Nephron progenitor cell (in vitro differentiated cells): ENCODE measurements around the gene DYNC2I2.
"Not testable (repeated sequence)": the region's sequence is repeated elsewhere in the genome, so short reads cannot be mapped to it uniquely, and the experiment has no call there.

Experiments
- DNase-seq: peaks from one replicate; pipeline ENCODE4 v3.0.0; 2021
- H3K27ac Mint-ChIP-seq: 2 replicates; pipeline ENCODE4 v1.8.0; 2021; ENCODE audit warnings: mild to moderate bottlenecking, moderate library complexity, mixed read lengths
- H3K27me3 Mint-ChIP-seq: 2 replicates; pipeline ENCODE4 v1.8.0; 2021; ENCODE audit warnings: mild to moderate bottlenecking, low read depth, mixed read lengths; ENCODE audit not compliant: poor library complexity
- H3K36me3 Mint-ChIP-seq: 2 replicates; pipeline ENCODE4 v1.8.0; 2021; ENCODE audit warnings: low read depth, mixed read lengths
- H3K4me1 Mint-ChIP-seq: 2 replicates; pipeline ENCODE4 v1.8.0; 2021; ENCODE audit warnings: mixed read lengths
- H3K4me3 Mint-ChIP-seq: 2 replicates; pipeline ENCODE4 v1.8.0; 2021; ENCODE audit warnings: mild to moderate bottlenecking, moderate library complexity, mixed read lengths
- H3K9me3 Mint-ChIP-seq: 2 replicates; pipeline ENCODE4 v1.8.0; 2021; ENCODE audit warnings: mild to moderate bottlenecking, moderate library complexity, mixed read lengths
- TF ChIP-seq, protein P1 (sequence below): fragments of 200-600 bp; sonication (generic); IDR thresholded peaks from 2 replicates; pipeline ENCODE4 v1.5.0; 2021; ENCODE audit warnings: antibody characterized with exemption

The DYNC2I2 gene

DNA sequence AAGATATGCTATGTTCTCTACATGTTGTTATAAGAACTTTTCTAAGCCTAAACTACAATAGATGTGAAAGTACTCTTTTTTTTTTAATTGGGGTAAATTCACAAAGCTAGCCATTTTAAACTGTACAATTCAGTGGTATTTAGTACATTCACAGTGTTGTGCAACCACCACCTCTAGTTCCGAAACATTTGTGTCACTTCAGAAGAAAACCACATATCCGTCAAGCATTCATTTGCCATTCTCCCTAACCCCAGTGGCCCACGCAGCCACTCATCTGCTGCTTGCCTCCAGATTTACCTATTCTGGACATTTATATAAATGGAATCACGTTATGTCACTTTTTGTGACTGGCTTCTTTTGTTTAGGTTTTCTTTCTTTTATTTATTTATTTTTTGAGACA, 61.2 kb downstream of the DYNC2I2 start:
- Mint-ChIP-seq H3K36me3 (peaks cover 81% of the 10 kb centered on the region), H3K27ac (no peak overlapping the region), H3K4me3 (no peak overlapping the region), H3K4me1 (no peaks in the 10 kb centered on the region), H3K27me3 (no peaks in the 10 kb centered on the region), H3K9me3 (no peaks in the 10 kb centered on the region)
- TF ChIP-seq, protein P1, sequence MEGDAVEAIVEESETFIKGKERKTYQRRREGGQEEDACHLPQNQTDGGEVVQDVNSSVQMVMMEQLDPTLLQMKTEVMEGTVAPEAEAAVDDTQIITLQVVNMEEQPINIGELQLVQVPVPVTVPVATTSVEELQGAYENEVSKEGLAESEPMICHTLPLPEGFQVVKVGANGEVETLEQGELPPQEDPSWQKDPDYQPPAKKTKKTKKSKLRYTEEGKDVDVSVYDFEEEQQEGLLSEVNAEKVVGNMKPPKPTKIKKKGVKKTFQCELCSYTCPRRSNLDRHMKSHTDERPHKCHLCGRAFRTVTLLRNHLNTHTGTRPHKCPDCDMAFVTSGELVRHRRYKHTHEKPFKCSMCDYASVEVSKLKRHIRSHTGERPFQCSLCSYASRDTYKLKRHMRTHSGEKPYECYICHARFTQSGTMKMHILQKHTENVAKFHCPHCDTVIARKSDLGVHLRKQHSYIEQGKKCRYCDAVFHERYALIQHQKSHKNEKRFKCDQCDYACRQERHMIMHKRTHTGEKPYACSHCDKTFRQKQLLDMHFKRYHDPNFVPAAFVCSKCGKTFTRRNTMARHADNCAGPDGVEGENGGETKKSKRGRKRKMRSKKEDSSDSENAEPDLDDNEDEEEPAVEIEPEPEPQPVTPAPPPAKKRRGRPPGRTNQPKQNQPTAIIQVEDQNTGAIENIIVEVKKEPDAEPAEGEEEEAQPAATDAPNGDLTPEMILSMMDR = no peak
- DNase-seq = no peak

DNA sequence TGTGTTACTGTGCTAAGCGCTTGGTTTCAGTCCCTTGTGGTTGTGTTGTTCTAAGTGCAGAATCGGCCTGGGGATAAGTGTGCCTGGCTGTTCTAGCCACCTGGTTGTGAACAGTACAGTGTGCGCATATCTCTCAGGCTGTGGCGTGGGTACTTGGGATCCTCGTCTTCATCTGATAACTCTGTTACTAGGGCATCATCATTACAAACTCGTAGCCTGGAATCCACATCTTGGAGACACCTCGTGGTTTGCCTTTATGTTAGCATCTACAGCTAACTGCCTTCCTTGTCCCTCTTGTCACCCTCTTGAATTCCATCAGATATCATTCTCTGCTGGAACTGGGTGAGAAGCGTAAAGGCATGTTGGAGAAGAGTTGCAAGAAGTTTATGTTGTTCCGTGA, 62.8 kb downstream of the DYNC2I2 start:
- TF ChIP-seq, protein P1 = no peak
- H3K27ac Mint-ChIP-seq = peak overlapping the region; percentile 88
- H3K4me3 Mint-ChIP-seq = no peak overlapping the region
- H3K27me3 Mint-ChIP-seq = no peaks in the 10 kb centered on the region
- H3K9me3 Mint-ChIP-seq = no peaks in the 10 kb centered on the region
- no peaks in the 10 kb centered on the region for H3K4me1 Mint-ChIP-seq
- DNase-seq = no peak
- H3K36me3 Mint-ChIP-seq = peaks cover 76% of the 10 kb centered on the region

DNA sequence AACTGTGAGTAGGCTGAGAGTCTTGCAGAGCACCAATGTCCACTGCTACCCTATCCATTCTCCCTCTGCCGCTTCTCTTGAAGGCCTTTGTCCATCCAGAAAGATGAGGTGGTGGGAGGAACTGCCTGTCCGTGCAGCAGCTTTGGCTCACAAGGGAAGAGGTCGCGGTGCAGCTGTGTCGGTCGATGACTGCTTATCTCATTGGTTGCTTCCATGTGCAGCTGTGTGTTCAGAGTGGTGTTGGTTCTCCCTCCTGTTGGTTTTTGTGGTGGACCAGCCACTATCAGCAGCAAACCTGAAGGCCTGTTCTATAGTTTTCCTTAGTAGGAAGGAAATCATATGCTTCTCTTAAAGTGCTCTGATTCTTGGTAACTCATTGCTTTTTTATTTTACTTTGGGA, 63.6 kb downstream of the DYNC2I2 start:
- Mint-ChIP-seq H3K4me1 (no peaks in the 10 kb centered on the region), H3K27ac (peak overlapping the region; percentile 89), H3K36me3 (peaks cover 75% of the 10 kb centered on the region), H3K4me3 (no peak overlapping the region), H3K9me3 (no peaks in the 10 kb centered on the region), H3K27me3 (no peaks in the 10 kb centered on the region)
- no peak for DNase-seq
- TF ChIP-seq, protein P1 = no peak

DNA sequence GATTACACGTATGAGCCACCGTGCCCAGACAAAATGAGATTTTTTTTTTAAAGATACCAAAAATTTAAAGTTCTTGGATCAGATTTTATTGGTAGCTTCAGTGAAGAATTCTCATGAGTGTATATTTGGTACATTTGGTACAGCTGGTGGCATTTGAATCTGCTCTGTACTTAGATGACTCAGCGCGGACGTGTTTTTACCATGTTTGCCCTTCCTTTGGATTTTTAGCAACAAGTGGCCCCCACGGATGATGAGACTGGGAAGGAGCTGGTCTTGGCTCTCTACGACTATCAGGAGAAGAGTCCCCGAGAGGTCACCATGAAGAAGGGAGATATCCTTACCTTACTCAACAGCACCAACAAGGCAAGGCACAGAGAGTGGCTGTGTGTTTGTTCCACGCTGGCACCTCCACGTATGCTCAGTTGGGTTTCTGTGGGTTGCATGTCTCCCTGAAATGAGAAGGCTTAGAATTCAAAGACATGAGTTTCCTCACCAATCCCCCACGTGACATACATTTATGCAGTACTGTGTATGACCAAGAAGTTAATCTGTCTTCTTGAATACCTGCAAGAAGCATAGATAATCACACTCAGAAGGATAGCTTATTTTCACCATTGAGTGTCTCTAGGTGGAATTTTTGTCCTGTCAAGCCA, 67.9 kb downstream of the DYNC2I2 start:
- Mint-ChIP-seq H3K9me3 (no peaks in the 10 kb centered on the region), H3K27ac (no peak overlapping the region), H3K4me1 (no peaks in the 10 kb centered on the region), H3K36me3 (peaks cover 80% of the 10 kb centered on the region), H3K4me3 (no peak overlapping the region), H3K27me3 (no peaks in the 10 kb centered on the region)
- TF ChIP-seq, protein P1 = no peak
- no peak for DNase-seq

DNA sequence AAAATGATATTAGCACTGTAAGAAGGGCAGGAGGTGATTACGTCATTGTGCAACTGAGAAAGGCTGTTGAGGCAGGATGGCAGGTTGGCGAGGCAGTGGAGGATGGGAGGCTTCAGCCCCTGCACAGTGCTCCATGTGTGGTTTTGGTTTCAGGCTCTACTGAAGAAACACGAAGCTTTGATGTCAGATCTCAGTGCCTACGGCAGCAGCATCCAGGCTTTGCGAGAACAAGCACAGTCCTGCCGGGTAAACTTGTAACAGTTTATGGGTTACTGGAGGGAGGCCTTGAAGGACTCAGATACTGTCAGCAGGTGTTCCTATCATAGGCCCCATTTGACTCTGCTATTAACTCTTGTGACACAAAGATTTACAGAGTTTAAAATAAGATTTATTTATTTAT, 69.2 kb downstream of the DYNC2I2 start:
- TF ChIP-seq, protein P1 = no peak
- Mint-ChIP-seq H3K27ac (peak overlapping the region; percentile 57), H3K36me3 (peaks cover 79% of the 10 kb centered on the region), H3K27me3 (no peaks in the 10 kb centered on the region), H3K9me3 (no peaks in the 10 kb centered on the region), H3K4me1 (no peaks in the 10 kb centered on the region), H3K4me3 (no peak overlapping the region)
- DNase-seq = no peak

DNA sequence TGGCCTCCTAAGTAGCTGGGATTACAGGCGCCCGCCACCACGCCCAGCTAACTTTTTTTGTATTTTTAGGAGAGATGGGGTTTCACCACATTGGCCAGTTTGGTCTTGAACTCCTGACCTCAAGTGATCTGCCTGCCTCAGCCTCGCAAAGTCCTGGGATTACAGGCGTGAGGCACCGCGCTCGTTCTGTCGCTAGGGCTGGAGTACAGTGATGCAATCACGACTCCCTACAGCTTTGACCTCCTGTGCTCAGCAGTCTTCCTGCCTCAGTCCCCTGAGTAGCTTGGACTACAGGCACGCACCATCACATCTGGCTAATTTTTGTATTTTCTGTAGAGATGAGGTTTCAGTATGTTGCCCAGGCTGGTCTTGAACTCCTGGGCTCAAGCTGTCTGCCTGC, 69.7 kb downstream of the DYNC2I2 start:
- H3K9me3 Mint-ChIP-seq, H3K4me1 Mint-ChIP-seq, DNase-seq, H3K4me3 Mint-ChIP-seq, H3K27me3 Mint-ChIP-seq: not testable (repeated sequence)
- Mint-ChIP-seq H3K36me3 (peaks cover 76% of the 10 kb centered on the region), H3K27ac (peak overlapping the region; percentile 57)

DNA sequence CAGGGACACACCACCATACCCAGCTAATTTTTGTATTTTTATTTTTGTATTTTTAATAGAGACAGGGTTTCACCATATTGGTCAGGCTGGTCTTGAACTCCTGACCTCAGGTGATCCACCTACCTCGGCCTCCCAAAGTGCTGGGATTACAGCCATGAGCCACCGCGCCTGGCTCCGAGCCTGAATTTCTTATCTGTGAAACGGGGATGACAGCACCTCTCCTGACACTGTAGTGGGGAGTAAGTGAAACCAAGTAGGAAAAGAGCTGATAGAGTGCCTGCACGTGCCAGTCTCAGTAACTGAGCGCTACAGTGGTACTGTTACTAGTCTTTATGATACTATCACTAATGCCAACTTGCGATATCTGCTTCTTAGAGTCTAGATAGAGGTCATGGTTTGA, 71.5 kb downstream of the DYNC2I2 start:
- H3K9me3 Mint-ChIP-seq, H3K4me1 Mint-ChIP-seq, DNase-seq, H3K27ac Mint-ChIP-seq, H3K4me3 Mint-ChIP-seq, H3K27me3 Mint-ChIP-seq: not testable (repeated sequence)
- peaks cover 78% of the 10 kb centered on the region for H3K36me3 Mint-ChIP-seq
